ENCODE measurements around the gene NR3C2.

DNA sequence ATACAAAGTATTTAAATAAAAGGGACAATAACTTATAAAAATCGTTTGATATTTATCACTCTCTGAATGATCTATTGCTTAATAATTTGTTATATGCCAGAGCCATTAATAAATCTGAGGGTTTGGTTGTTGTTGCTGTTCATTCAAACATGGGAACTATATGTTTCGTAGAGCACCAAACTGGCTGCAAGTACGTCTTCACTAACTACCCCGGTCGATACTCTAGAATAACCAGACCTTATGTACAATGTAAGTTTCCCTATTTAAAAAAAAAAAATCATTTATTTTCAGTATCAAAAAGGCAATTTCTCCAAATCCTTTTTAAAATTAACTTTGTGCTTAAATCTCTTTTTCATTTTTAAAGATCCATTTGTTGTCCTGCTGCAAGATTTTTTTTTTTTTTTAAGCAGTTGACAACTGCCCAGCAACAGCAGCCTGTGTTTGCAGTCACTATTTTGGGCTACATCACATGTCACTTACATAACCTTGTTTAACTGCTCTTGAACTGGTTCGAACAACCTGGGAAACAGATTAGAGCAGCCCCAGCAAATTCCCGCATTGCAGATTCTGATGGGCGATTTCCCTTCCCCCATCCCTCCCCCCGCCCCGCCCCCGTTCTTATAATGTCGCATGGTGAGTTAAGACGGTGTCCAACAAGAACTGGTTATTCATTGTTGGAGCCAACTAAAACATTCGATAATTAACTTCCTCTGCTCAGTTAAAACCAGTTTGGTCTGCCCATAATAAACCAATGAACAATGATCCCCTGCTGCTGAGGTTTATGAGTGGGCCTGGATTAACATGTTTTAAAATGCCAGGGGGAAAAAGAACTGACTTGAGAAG, 238.9 kb downstream of the NR3C2 start:
- TF ChIP-seq POLR2AphosphoS5 (IDR thresholded peaks at IDR 0.05; ENCODE audit: low read depth, low read length): no peak
- TF ChIP-seq POLR2A (IDR thresholded peaks at IDR 0.05; ENCODE audit: low read depth, low read length): no peak
- TF ChIP-seq TAF1 (IDR thresholded peaks at IDR 0.05; ENCODE audit: low read depth, low read length): no peak
- TF ChIP-seq SPI1 (IDR thresholded peaks at IDR 0.05; ENCODE audit: low read depth, low read length): no peak
- no peak for TF ChIP-seq POU2F2 (IDR thresholded peaks at IDR 0.05; ENCODE audit: low read depth, low read length)
- no peak for TF ChIP-seq PAX5 (IDR thresholded peaks at IDR 0.05; ENCODE audit: insufficient read depth, low read length, severe bottlenecking)
